Tibial nerve (tissue), 4 donors: ENCODE measurements around the gene CNP. TPM values are rescaled to one million over a fixed set of nuclear protein-coding genes. Genes with fewer than 3 reads are reported as not detected.

Experiments used
- DNase-seq, 2 donors: peaks; one replicate each; pipeline ENCODE4 v3.0.0-alpha.2; 2019; ENCODE audit warnings: low spot score in 2 of 2
- H3K27ac ChIP-seq, 4 donors: fragments of 200-600 bp; sonication (generic) in 3 of 4; one replicate each; pipeline ENCODE4 v1.5.1; 2017 to 2019; ENCODE audit warnings: mild to moderate bottlenecking in 1 of 4
- H3K27me3 ChIP-seq, 2 donors: fragments of 200-600 bp; sonication (generic) in 1 of 2; one replicate each; pipeline versions ENCODE4 v1.5.1 to v1.6.0; 2017 to 2019
- H3K36me3 ChIP-seq, 3 donors: fragments of 200-600 bp; sonication (generic); one replicate each; pipeline ENCODE4 v1.5.1; 2018 to 2019
- H3K4me1 ChIP-seq, 4 donors: fragments of 200-600 bp; sonication (generic) in 3 of 4; one replicate each; pipeline ENCODE4 v1.5.1; 2017 to 2019
- H3K4me3 ChIP-seq, 4 donors: fragments of 200-600 bp; sonication (generic) in 3 of 4; one replicate each; pipeline ENCODE4 v1.5.1; 2017 to 2019; ENCODE audit warnings: mild to moderate bottlenecking in 1 of 4, moderate library complexity in 1 of 4
- H3K9me3 ChIP-seq, 4 donors: fragments of 200-600 bp; sonication (generic) in 3 of 4; one replicate each; pipeline ENCODE4 v1.5.1; 2017 to 2019
- EP300 ChIP-seq, 2 donors: sonication (generic); formaldehyde crosslinking; IDR thresholded peaks; one replicate each; pipeline ENCODE4 v1.6.1; 2017; ENCODE audit warnings: antibody characterized with exemption in 2 of 2, mild to moderate bottlenecking in 1 of 2
- POLR2A ChIP-seq, 2 donors: fragments of 450-650 bp; IDR thresholded peaks; one replicate each; pipeline ENCODE4 v1.6.1; 2017; ENCODE audit warnings: antibody characterized with exemption in 2 of 2, mild to moderate bottlenecking in 2 of 2, moderate library complexity in 2 of 2
- WGBS, 2 donors: methylation state at CpG; one replicate each; pipeline ENCODE4 v1.1.5; 2018; 5-methylcytosine and 5-hydroxymethylcytosine counted together
- total RNA-seq, 4 donors: library from RNA; depleted of rRNA; stranded (reverse); fragments of >200 nt; gene quantifications; one replicate each; pipeline ENCODE4 v1.1.0, GENCODE V29; 2016
- TF ChIP-seq, protein P1 (sequence below), 5 experiments: fragments of 200-600 bp in 3 of 5; fragments of 450-650 bp in 2 of 5; sonication (generic) in 3 of 5; IDR thresholded peaks; one replicate each; pipeline ENCODE4 v1.5.1; 2016 to 2019; ENCODE audit warnings: antibody characterized with exemption in 5 of 5, mild to moderate bottlenecking in 3 of 5, moderate library complexity in 2 of 5

The CNP gene
- 100 to 1,000 TPM; 174 to 345 (median 256) TPM for total RNA-seq

GRCh38 chr17:41966463-41967140 is at the start of gene CNP:
CNP (plus strand) TSS chr17:41966795; CDS start chr17:41966885, 90 bp downstream.
- H3K27me3 ChIP-seq: no peaks in the 10 kb centered on the region
- 0 to 1% methylated on average over 31 to 44 of the region's 71 CpGs for WGBS, 2 donors
- TF ChIP-seq EP300 (IDR thresholded peaks at IDR 0.05) (peak in 1 of 2 donors; percentile 92), POLR2A (IDR thresholded peaks at IDR 0.05) (peak; percentile 20 to 83)
- TF ChIP-seq, protein P1, sequence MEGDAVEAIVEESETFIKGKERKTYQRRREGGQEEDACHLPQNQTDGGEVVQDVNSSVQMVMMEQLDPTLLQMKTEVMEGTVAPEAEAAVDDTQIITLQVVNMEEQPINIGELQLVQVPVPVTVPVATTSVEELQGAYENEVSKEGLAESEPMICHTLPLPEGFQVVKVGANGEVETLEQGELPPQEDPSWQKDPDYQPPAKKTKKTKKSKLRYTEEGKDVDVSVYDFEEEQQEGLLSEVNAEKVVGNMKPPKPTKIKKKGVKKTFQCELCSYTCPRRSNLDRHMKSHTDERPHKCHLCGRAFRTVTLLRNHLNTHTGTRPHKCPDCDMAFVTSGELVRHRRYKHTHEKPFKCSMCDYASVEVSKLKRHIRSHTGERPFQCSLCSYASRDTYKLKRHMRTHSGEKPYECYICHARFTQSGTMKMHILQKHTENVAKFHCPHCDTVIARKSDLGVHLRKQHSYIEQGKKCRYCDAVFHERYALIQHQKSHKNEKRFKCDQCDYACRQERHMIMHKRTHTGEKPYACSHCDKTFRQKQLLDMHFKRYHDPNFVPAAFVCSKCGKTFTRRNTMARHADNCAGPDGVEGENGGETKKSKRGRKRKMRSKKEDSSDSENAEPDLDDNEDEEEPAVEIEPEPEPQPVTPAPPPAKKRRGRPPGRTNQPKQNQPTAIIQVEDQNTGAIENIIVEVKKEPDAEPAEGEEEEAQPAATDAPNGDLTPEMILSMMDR (IDR thresholded peaks at IDR 0.05): peak in 2 of 5 experiments; percentile 7 to 23
- H3K4me1 ChIP-seq: peaks cover 0 to 67% (median 27%) of the 10 kb centered on the region in 4 donors
- peak within 1 kb of the TSS; percentile 76 to 99 (median 90) for H3K4me3 ChIP-seq
- H3K36me3 ChIP-seq: peaks cover 0 to 35% (median 0%) of the 10 kb centered on the region in 3 donors
- DNase-seq: peak; percentile 83 to 85
- no peaks in the 10 kb centered on the region for H3K9me3 ChIP-seq
- peak within 1 kb of the TSS; percentile 87 to 97 (median 92) for H3K27ac ChIP-seq

DNA sequence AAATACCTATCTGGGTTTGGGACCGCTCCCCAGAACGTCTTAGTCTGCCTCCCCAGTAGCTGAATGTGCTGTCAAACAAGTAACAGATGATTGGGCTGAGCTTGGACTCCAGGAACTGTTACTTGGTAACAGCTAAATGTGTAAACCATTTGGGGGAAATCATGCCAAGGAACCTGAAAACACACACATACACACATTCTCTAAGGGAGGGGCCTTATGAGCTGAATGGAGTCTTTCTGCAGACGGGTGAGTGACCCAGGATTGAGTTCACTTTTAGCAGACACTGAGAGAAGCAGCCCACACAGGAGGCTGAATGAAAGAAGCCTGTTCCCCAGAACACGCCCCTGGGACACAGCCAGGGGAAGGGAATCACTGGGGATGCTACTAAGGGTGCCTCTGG is 49.4 kb upstream of the CNP start:
- TF ChIP-seq POLR2A (IDR thresholded peaks at IDR 0.05) (no peak), EP300 (IDR thresholded peaks at IDR 0.05) (peak in 1 of 2 donors; percentile 40)
- WGBS, 2 donors: 29 to 31% methylated on average over 4 of the region's 4 CpGs
- no peaks in the 10 kb centered on the region for H3K9me3 ChIP-seq
- peak; percentile 28 to 30 for DNase-seq
- H3K27ac ChIP-seq: peak overlapping the region in 3 of 4 donors; percentile 91
- H3K4me3 ChIP-seq: peak overlapping the region in 1 of 4 donors; percentile 96
- no peaks in the 10 kb centered on the region for H3K27me3 ChIP-seq
- H3K4me1 ChIP-seq: peaks cover 0 to 67% (median 32%) of the 10 kb centered on the region in 4 donors
- H3K36me3 ChIP-seq: peaks cover 0 to 16% (median 0%) of the 10 kb centered on the region in 3 donors

DNA sequence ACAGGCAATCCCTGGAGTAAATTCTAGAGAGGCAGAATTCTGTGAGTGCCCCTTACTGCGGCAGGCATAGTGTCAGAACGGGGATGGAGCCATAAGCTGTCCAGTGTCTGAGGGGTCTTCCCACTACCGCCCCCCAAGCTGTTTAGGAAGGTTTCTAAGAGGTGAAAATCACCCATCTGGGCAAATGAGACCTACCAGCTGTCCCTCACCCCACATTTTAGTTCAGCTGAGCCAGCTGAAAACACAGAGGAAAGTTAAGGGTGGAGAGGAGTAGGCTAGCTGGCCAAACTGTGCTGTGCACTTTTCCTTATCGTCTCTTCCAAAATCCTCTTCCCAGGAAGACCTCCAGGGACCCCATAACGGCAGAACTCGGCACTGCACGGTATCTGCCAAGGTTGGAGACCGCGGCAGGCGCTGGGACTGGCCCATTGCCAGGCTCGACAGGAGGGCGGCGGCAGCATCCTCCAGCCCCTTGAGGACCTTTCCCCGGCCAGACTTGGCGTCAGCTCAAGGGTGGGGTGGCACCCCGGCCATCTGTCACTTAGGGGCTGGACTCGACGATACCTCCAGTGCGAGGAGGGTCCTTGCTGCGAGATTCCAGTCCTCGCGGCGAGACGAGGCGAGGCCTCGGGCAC is 48.8 kb upstream of the CNP start:
- 3 to 4% methylated on average over 22 to 24 of the region's 26 CpGs for WGBS, 2 donors
- H3K36me3 ChIP-seq: peaks cover 0 to 10% (median 0%) of the 10 kb centered on the region in 3 donors
- peak overlapping the region; percentile 64 to 96 (median 75) for H3K4me3 ChIP-seq
- TF ChIP-seq EP300 (IDR thresholded peaks at IDR 0.05) (no peak), POLR2A (IDR thresholded peaks at IDR 0.05) (no peak)
- TF ChIP-seq, protein P1 (IDR thresholded peaks at IDR 0.05): no peak
- H3K27ac ChIP-seq: peak overlapping the region; percentile 52 to 91 (median 91)
- H3K27me3 ChIP-seq: no peaks in the 10 kb centered on the region
- H3K9me3 ChIP-seq: no peaks in the 10 kb centered on the region
- peak; percentile 16 to 33 for DNase-seq
- peaks cover 0 to 61% (median 32%) of the 10 kb centered on the region in 4 donors for H3K4me1 ChIP-seq

- Histone ChIP-seq H3K9me3 (no peaks in the 10 kb centered on the region), H3K27ac (peak within 1 kb of the TSS; percentile 65 to 91 (median 91)), H3K27me3 (no peaks in the 10 kb centered on the region), H3K36me3 (peaks cover 0 to 3% (median 0%) of the 10 kb centered on the region in 3 donors), H3K4me1 (peaks cover 0 to 54% (median 31%) of the 10 kb centered on the region in 4 donors), H3K4me3 (peak within 1 kb of the TSS; percentile 64 to 96 (median 75))
- DNase-seq: peak; percentile 93 to 94
- WGBS, 2 donors: 1 to 2% methylated on average over 42 to 64 of the region's 80 CpGs
- TF ChIP-seq, protein P1 (IDR thresholded peaks at IDR 0.05): peak in 1 of 5 experiments; percentile 33
- TF ChIP-seq EP300 (IDR thresholded peaks at IDR 0.05): peak; percentile 70 to 79
- TF ChIP-seq POLR2A (IDR thresholded peaks at IDR 0.05): peak; percentile 70 to 93
Measured at GRCh38 chr17:41918314-41919164, 48.1 kb upstream of the CNP start, which contains the start of gene ACLY. ACLY (minus strand) TSS chr17:41918951; CDS start chr17:41913873, 5,078 bp downstream.
